ENCODE results near the gene PCGF2. TPM values are rescaled to one million over a fixed set of nuclear protein-coding genes. Genes with fewer than 3 reads are reported as not detected.

The PCGF2 gene
- total RNA-seq, 1 donor from 2014 or later = 70.1 TPM

DNA sequence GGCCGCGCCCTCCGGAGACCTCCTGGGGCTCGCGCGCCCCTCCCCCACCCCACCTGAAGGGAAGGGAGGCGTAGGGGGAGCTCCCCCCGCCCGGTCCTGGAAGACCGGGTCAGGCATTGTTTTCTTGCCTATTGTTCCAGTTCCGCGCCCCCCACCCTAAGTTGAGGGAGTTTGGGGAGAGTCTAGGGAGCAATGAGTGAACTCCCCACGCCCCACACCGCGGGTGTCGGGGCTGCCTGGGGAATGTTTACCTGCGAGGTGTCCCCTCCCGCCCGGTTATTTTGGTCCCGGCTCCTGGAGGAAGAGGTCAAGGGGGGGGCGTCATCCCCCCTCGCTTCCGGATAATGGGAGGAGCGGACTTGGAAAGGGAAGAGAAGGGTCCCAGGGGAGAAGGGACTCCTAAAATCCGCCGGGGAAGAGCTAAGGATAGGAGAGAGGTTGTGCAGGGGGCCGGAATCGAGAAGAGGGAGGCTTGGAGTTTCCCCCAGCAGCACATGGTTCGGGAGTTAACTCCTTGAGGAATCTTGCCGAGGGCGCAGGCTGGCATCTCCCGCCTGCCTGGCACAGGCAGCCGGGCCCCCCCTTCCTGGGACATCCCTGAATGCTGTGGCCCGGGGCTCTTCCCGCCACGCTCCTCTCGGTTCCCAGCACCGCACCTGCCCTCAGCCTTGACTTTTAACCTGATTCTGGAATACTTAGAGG, 42.2 kb downstream of the PCGF2 start:
- H3K9me3 Mint-ChIP-seq (ENCODE audit: unreplicated experiment) = peaks cover 22% of the 10 kb centered on the region
- peaks cover 27% of the 10 kb centered on the region for H3K27me3 Mint-ChIP-seq (ENCODE audit: unreplicated experiment)
- H3K27ac Mint-ChIP-seq (ENCODE audit: unreplicated experiment) = peak overlapping the region; percentile 22
- DNase-seq = peak; percentile 34
- peaks cover 14% of the 10 kb centered on the region for H3K4me1 Mint-ChIP-seq (ENCODE audit: low read depth, unreplicated experiment)
- H3K36me3 Mint-ChIP-seq (ENCODE audit: unreplicated experiment) = no peaks in the 10 kb centered on the region
- TF ChIP-seq, protein P1, sequence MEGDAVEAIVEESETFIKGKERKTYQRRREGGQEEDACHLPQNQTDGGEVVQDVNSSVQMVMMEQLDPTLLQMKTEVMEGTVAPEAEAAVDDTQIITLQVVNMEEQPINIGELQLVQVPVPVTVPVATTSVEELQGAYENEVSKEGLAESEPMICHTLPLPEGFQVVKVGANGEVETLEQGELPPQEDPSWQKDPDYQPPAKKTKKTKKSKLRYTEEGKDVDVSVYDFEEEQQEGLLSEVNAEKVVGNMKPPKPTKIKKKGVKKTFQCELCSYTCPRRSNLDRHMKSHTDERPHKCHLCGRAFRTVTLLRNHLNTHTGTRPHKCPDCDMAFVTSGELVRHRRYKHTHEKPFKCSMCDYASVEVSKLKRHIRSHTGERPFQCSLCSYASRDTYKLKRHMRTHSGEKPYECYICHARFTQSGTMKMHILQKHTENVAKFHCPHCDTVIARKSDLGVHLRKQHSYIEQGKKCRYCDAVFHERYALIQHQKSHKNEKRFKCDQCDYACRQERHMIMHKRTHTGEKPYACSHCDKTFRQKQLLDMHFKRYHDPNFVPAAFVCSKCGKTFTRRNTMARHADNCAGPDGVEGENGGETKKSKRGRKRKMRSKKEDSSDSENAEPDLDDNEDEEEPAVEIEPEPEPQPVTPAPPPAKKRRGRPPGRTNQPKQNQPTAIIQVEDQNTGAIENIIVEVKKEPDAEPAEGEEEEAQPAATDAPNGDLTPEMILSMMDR (IDR thresholded peaks at IDR 0.05; ENCODE audit: partially characterized antibody, unreplicated experiment) = no peak
- H3K4me3 Mint-ChIP-seq (ENCODE audit: unreplicated experiment) = peak overlapping the region; percentile 89

DNA sequence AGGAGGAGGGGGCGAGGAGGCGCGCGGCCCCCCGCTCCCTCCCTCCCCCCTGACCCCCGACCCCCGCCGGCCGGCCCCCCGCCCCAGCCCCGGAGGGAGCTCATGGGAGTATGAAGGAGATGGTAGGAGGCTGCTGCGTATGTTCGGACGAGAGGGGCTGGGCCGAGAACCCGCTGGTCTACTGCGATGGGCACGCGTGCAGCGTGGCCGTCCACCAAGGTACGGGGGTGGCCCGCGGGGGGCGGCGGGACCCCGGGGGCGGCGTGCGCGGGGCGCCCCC, 42.7 kb downstream of the PCGF2 start:
- Mint-ChIP-seq H3K4me1 (ENCODE audit: low read depth, unreplicated experiment) (peaks cover 11% of the 10 kb centered on the region), H3K36me3 (ENCODE audit: unreplicated experiment) (no peaks in the 10 kb centered on the region), H3K27ac (ENCODE audit: unreplicated experiment) (no peak overlapping the region), H3K27me3 (ENCODE audit: unreplicated experiment) (peaks cover 24% of the 10 kb centered on the region), H3K4me3 (ENCODE audit: unreplicated experiment) (no peak overlapping the region), H3K9me3 (ENCODE audit: unreplicated experiment) (peaks cover 22% of the 10 kb centered on the region)
- TF ChIP-seq, protein P1 (IDR thresholded peaks at IDR 0.05; ENCODE audit: partially characterized antibody, unreplicated experiment) = no peak
- peak; percentile 45 for DNase-seq

DNA sequence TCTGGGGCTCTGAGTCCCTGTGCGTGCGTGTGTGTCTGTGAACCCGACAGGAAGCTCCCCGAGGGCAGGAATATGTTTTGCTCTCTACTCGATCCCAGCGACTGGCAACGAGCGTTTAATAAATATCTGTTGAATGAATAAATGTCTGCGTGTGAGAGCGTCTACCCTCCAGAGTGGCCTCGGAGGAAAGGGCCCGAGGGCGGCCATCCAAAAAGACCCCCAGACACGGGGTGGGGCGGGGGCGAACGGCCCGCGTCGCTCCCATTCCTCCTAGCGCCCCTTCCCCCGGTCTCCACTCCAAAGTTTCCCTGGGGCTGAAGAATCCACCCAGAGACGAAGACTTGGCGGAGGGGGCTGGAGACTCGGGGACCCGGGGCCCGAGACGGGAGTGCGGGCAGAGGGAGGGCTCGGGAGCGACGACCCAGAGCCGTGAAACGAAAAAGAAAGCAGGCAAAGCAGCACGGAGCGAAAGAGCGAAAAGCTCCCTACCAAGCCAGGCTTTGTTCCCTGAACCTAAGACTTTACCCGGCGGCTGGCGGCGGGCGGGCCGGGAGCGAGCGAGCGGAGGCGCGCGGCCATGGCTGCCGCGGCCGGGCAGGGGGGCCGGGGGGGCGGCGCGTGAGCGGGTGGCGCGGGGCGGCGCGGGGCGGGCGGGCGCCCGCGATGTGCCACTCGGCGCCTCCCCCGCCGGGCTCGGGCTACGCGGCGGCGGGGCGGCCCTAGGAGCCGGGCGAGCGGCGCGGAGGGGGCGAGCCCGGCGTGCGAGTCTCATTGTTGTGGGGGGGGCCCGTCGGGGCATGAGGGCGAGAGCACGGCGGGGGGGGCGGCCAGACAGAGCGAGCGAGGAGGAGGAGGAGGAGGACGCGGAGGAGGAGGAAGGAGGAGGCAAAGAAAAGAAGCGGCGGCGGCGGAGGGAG, 43.3 kb downstream of the PCGF2 start, which contains the start of gene MLLT6:
Gene MLLT6, plus strand, starts transcription at position 668 of the 917 bp plus-strand sequence. CDS start 360 bp downstream, outside the sequence.
- DNase-seq = peak; percentile 78
- peaks cover 17% of the 10 kb centered on the region for H3K9me3 Mint-ChIP-seq (ENCODE audit: unreplicated experiment)
- H3K36me3 Mint-ChIP-seq (ENCODE audit: unreplicated experiment) = no peaks in the 10 kb centered on the region
- H3K27me3 Mint-ChIP-seq (ENCODE audit: unreplicated experiment) = peaks cover 25% of the 10 kb centered on the region
- TF ChIP-seq, protein P1 (IDR thresholded peaks at IDR 0.05; ENCODE audit: partially characterized antibody, unreplicated experiment) = no peak
- H3K4me3 Mint-ChIP-seq (ENCODE audit: unreplicated experiment) = peak within 1 kb of the TSS; percentile 89
- peaks cover 11% of the 10 kb centered on the region for H3K4me1 Mint-ChIP-seq (ENCODE audit: low read depth, unreplicated experiment)
- H3K27ac Mint-ChIP-seq (ENCODE audit: unreplicated experiment) = peak within 1 kb of the TSS; percentile 22

DNA sequence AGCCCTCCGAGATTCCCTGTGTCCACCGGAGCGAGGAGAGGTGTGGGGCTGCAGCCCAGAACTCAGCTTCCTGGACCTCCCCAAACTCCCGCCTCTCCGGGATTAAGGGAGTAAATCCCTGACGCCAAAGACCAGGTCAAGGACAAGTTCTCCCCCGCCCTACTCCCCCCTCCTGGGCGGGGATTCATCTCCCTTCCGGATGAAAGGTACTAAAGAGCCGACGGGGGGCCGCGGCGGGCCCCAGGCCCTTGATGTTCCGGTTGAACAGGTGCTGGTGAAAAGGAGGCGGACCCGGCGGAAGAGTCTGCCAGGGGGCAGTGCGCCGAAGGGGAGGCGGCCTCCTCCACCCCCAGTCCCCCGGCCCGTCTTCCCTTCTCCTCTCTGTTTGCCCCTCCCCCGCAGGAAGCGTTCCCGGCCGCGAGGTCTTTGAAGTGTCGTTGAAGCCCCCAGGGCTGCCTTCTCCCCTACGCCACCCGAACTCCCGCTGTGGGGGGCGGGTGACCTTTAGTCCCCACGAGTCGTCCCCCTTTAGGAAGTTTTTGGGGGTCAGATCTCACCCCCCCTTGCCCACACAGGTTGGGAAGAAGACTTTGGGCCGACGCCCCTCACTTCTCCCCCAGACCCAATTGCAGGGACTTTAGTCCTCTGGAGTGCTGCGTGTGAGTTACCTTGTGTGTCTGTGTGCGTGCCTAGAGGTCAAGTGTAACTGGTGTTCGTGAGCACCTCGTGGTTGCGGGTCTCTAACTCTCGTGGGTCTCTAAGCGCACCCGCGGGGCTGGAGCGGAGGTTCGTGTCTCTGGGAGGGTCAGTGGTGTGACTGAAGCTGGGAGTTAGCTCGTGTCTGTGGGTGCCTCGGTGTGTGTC, 44.2 kb downstream of the PCGF2 start:
- peak; percentile 49 for DNase-seq

More for the DNA sequence above, 44.2 kb downstream of the PCGF2 start:
- no peaks in the 10 kb centered on the region for H3K36me3 Mint-ChIP-seq (ENCODE audit: unreplicated experiment)
- peak overlapping the region; percentile 86 for H3K4me3 Mint-ChIP-seq (ENCODE audit: unreplicated experiment)
- TF ChIP-seq, protein P1 (IDR thresholded peaks at IDR 0.05; ENCODE audit: partially characterized antibody, unreplicated experiment) = no peak
- H3K4me1 Mint-ChIP-seq (ENCODE audit: low read depth, unreplicated experiment) = peaks cover 11% of the 10 kb centered on the region
- H3K9me3 Mint-ChIP-seq (ENCODE audit: unreplicated experiment) = peaks cover 16% of the 10 kb centered on the region
- H3K27ac Mint-ChIP-seq (ENCODE audit: unreplicated experiment) = no peak overlapping the region
- H3K27me3 Mint-ChIP-seq (ENCODE audit: unreplicated experiment) = peaks cover 30% of the 10 kb centered on the region
